Fibroblast of lung (primary cell): Measurements from ENCODE around the gene SERHL2. TPM values are rescaled to one million over a fixed set of nuclear protein-coding genes. Genes with fewer than 3 reads are reported as not detected.
"Not testable (repeated sequence)": the region's sequence is repeated elsewhere in the genome, so short reads cannot be mapped to it uniquely, and the experiment has no call there.

ENCODE experiments used
- DNase-seq, 2 donors: peaks; one replicate each; pipeline versions ENCODE4 v3.0.0 to v3.0.0-alpha.2; 2010; ENCODE audit warnings: low read depth in 2 of 2
- H2AFZ ChIP-seq: 2 replicates; pipeline ENCODE4 v1.5.1; 2012; ENCODE audit warnings: low read length, control low read depth, inconsistent platforms
- H3K27ac ChIP-seq: 2 replicates; pipeline ENCODE4 v1.5.1; 2011; ENCODE audit warnings: low read length, control low read depth; ENCODE audit not compliant: insufficient read depth
- H3K27me3 ChIP-seq: 2 replicates; pipeline ENCODE4 v1.5.1; 2011; ENCODE audit warnings: mild to moderate bottlenecking, low read length; ENCODE audit not compliant: control insufficient read depth, insufficient read depth
- H3K36me3 ChIP-seq: 2 replicates; pipeline ENCODE4 v1.5.1; 2011; ENCODE audit warnings: low read length; ENCODE audit not compliant: control insufficient read depth, insufficient read depth
- H3K4me1 ChIP-seq: 2 replicates; pipeline ENCODE4 v1.5.1; 2011; ENCODE audit warnings: low read length; ENCODE audit not compliant: control insufficient read depth, insufficient read depth; ENCODE audit errors: extremely low read depth
- H3K4me2 ChIP-seq: 2 replicates; pipeline ENCODE4 v1.5.1; 2011; ENCODE audit warnings: low read length, control low read depth; ENCODE audit not compliant: insufficient read depth; ENCODE audit errors: extremely low read depth
- H3K4me3 ChIP-seq, 4 experiments: fragments of 200-600 bp in 1 of 4; sonication (generic) in 1 of 4; replicated peaks in 1 of 4; 2 replicates each; pipeline ENCODE4 v1.5.1; 2011 to 2016; ENCODE audit warnings: low read length in 4 of 4, low read depth in 3 of 4, mild to moderate bottlenecking in 3 of 4, control low read depth in 2 of 4, inconsistent platforms in 1 of 4, mixed read lengths in 1 of 4; ENCODE audit not compliant: insufficient read depth in 1 of 4; ENCODE audit errors: control extremely low read depth in 1 of 4
- H3K79me2 ChIP-seq: 2 replicates; pipeline ENCODE4 v1.5.1; 2012; ENCODE audit warnings: mild to moderate bottlenecking, low read length, inconsistent platforms; ENCODE audit not compliant: control insufficient read depth, insufficient read depth
- H3K9ac ChIP-seq: 2 replicates; pipeline ENCODE4 v1.5.1; 2011; ENCODE audit warnings: mild to moderate bottlenecking, low read length, control low read depth; ENCODE audit not compliant: insufficient read depth
- H3K9me3 ChIP-seq: 2 replicates; pipeline ENCODE4 v1.5.1; 2012; ENCODE audit warnings: low read depth, low read length; ENCODE audit not compliant: control insufficient read depth, insufficient read depth
- H4K20me1 ChIP-seq: 2 replicates; pipeline ENCODE4 v1.5.1; 2011; ENCODE audit warnings: low read length; ENCODE audit not compliant: control insufficient read depth, insufficient read depth; ENCODE audit errors: extremely low read depth
- CTCF ChIP-seq, 2 donors: IDR thresholded peaks in 1 of 2; conservative IDR thresholded peaks in 1 of 2; 1 replicate in 1 of 2; 2 replicates in 1 of 2; pipeline ENCODE4 v1.5.1; 2011 to 2012; ENCODE audit warnings: low read length in 2 of 2, control low read depth in 1 of 2, inconsistent platforms in 1 of 2, low read depth in 1 of 2, mild to moderate bottlenecking in 1 of 2
- EZH2 ChIP-seq: IDR thresholded peaks from 2 replicates; pipeline ENCODE4 v1.5.1; 2012; ENCODE audit warnings: low read length, control low read depth, mild to moderate bottlenecking; ENCODE audit errors: missing control alignments
- polyA minus RNA-seq: library from RNA; depleted of rRNA, polyadenylated mRNA; stranded (reverse); fragments of >200 nt; gene quantifications from 2 replicates; pipeline ENCODE4 v1.2.3, GENCODE V29; 2011; ENCODE audit warnings: low replicate concordance
- polyA plus RNA-seq, 2 donors: library from polyadenylated mRNA; depleted of rRNA in 1 of 2; stranded (reverse) in 1 of 2; unstranded in 1 of 2; fragments of >200 nt; gene quantifications; 2 replicates each; pipeline ENCODE4 v1.2.1, GENCODE V29; 2011 to 2012; ENCODE audit warnings: missing spikeins in 1 of 2
- total RNA-seq: library from RNA; depleted of rRNA; stranded (reverse); fragments of >200 nt; gene quantifications from 2 replicates; pipeline ENCODE4 v1.2.1, GENCODE V29; 2014

SERHL2 gene, protein sequence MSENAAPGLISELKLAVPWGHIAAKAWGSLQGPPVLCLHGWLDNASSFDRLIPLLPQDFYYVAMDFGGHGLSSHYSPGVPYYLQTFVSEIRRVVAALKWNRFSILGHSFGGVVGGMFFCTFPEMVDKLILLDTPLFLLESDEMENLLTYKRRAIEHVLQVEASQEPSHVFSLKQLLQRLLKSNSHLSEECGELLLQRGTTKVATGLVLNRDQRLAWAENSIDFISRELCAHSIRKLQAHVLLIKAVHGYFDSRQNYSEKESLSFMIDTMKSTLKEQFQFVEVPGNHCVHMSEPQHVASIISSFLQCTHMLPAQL
- total RNA-seq (3.3 and 4.6 TPM in 2 replicates), polyA plus RNA-seq (1.6 and 5.5 TPM in 2 replicates), polyA minus RNA-seq (not detected in 2 replicates)
- 1.8 and 4.8 TPM in 2 replicates for polyA plus RNA-seq (2012)

DNA sequence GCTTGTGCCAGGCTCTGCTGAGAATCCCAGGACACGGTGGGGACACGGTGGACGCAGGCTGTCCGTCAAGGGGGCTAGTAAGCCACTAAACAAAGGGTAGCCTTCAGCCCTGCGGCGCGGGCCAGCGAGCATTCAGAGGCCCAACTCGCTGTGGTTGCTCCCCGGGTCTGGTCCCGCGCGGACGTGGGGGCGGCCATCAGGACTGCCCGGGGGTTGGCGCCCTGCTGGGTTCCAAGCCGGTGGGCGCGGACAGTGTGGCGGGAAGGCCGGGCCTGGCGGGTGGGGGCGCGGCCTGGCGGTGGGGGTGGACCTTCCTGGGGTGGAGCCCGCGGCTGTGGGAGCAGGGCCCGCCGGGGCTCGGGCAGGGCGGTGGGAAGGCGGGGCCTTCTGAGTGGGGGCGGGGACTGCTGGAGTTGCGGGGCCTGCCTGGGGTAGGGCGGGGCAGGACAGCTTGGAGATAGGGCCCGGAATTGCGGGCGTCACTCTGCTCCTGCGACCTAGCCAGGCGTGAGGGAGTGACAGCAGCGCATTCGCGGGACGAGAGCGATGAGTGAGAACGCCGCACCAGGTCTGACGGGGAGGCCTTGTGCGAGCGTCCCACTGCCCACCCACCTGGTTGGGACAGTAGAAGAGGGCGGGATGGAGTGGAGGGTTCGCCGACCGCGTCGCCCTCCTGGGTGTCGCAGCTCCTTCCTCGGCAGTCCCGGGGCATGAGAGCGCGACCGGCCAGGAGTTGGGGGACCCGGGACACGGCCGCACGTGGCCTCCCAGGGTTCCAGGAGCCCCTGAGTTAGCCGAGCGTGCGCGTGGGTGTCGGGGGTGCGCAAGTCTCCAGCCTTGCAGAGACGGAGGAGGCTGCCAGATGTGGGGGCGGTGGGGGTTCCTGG is at the start of gene SERHL2:
TSS of gene SERHL2 (plus strand) at position 482 of the 887 bp plus-strand sequence. CDS start at position 547, 65 bp downstream.
- Histone ChIP-seq H3K9ac (peak within 1 kb of the TSS; percentile 54), H4K20me1 (no peaks in the 10 kb centered on the region), H2AFZ (peak within 1 kb of the TSS; percentile 82), H3K4me3 (peak within 1 kb of the TSS; percentile 45 to 66 (median 59)), H3K4me1 (no peaks in the 10 kb centered on the region), H3K27ac (no peak within 1 kb of the TSS), H3K36me3 (no peaks in the 10 kb centered on the region), H3K27me3 (peaks cover 10% of the 10 kb centered on the region), H3K4me2 (peak within 1 kb of the TSS; percentile 85), H3K9me3 (no peaks in the 10 kb centered on the region), H3K79me2 (no peaks in the 10 kb centered on the region)
- DNase-seq, result peak; percentile 71 to 82
- TF ChIP-seq EZH2 (no peak), CTCF (conservative IDR thresholded peaks at IDR 0.05 in 1 of 2, IDR thresholded peaks at IDR 0.05 in 1 of 2; ENCODE audit: low read depth in 1 of 2, low read length in 2 of 2) (no peak)

DNA sequence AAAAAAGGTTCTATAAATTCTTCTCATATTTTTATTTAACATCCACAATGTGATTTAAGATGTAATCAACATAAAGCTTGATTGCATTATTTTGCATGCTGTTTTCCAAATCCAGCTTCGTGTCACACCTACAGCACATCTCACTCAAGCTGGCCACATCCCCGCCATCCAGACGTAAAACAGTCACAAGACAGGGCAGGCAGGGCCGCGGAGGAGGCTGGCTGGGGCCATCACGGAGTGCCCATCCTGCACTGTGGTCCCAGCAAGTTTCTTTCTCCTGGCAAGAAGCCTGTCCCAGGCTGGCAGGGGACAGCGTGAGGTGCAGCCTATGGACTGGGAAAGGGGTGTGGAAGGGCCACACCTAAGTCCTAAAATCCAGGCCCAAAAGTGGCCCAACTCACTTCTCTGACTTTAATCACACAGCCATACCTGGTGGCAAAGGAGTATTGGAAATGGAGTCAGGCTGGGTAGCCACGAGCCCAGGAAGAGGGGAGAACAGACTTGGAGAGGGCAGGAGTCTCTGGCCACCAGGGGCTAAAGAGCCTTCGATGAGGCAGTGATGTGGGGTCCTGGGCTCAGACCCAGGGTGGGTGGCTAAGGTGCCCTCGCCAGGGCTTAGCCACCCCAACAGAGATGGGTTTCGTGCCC is 45.3 kb upstream of the SERHL2 start:
- not testable (repeated sequence) for H3K4me3 ChIP-seq, H2AFZ ChIP-seq, H3K27ac ChIP-seq, H3K27me3 ChIP-seq, H3K4me2 ChIP-seq, DNase-seq, H3K9me3 ChIP-seq, H3K4me1 ChIP-seq, H4K20me1 ChIP-seq, H3K36me3 ChIP-seq, H3K9ac ChIP-seq, H3K79me2 ChIP-seq

DNA sequence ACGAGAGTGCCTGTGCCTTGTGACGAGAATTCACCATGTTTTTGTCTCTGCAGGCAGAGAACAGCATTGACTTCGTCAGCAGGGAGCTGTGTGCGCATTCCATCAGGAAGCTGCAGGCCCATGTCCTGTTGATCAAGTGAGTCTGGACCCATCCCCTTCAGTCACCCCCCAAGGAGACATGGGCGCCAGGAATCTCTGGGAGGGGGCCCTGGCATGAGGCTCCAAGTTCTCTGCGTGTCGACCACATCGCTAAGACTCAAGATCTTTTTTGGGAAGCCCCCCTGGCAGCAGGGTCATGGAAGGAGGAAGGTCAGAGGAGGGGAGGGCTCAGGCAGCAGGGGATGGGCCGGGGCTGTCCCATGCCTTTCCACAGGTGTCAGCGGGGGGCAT is 44.8 kb upstream of the SERHL2 start:
- not testable (repeated sequence) for H3K79me2 ChIP-seq, DNase-seq, H3K4me2 ChIP-seq, H3K36me3 ChIP-seq, H3K4me3 ChIP-seq, H3K27me3 ChIP-seq, H3K9me3 ChIP-seq, H4K20me1 ChIP-seq, H3K9ac ChIP-seq, H3K4me1 ChIP-seq, H3K27ac ChIP-seq, H2AFZ ChIP-seq
